LoVo (cell line): ENCODE results near the gene SREK1.
"Not testable (repeated sequence)": the region's sequence is repeated elsewhere in the genome, so short reads cannot be mapped to it uniquely, and the experiment has no call there.

Source experiments
- DNase-seq: peaks from one replicate; pipeline ENCODE4 v3.0.0-alpha.2; 2016; ENCODE audit warnings: low spot score

SREK1 gene

DNA sequence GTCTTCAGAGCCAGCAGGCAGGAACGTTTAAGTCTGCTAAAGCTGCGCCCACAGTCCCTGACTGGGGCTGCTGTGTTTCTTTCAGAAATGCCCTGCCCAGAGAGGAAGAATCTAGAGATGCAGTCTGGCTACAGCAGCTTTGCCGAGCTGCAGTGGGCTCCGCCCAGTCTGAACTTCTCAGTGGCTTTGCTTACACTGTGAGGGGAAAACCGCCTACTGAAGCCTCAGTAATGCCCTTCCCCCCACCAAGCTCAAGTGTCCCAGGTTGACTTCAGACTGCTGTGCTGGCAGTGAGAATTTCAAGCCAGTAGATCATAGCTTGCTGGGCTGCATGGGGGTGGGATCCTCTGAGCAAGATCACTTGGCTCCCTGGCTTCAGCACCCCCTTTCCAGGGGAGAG is 78.4 kb downstream of the SREK1 start:
- no peak for DNase-seq

DNA sequence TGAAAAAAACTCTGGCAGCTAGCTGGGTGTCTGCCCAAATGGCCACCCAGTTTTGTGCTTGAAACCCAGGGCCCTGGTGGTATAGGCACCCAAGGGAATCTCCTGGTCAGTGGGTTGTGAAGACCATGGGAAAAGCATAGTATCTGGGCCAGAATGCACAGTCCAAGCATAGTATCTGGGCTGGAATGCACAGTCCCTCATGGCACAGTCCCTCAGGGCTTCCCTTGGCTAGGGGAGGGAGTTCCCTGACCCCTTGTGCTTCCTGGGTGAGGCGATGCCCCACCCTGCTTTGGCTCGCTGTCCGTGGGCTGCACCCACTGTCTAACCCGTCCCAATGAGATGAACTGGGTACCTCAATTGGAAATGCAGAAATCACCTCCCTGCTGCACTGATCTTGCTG is 78.8 kb downstream of the SREK1 start:
- not testable (repeated sequence) for DNase-seq

DNA sequence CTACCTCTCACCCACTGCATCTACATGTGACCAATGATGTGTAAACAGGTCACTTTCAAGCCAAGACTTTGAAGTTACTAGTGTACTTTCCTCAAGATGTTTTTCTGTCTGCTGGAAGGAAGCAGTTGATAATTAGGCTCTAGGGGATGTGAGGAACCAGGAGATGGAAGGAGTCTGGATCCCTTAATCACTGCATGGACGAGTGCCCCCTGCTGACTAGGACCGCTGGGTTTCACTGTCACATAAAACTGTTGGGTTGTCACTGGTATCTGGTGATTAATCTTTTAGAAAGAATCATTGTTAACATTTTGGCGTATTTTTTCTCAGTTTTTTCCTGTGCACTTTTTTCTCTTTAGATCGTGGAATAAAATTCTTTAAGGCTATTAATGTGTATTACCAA is 79.5 kb downstream of the SREK1 start:
- no peak for DNase-seq

DNA sequence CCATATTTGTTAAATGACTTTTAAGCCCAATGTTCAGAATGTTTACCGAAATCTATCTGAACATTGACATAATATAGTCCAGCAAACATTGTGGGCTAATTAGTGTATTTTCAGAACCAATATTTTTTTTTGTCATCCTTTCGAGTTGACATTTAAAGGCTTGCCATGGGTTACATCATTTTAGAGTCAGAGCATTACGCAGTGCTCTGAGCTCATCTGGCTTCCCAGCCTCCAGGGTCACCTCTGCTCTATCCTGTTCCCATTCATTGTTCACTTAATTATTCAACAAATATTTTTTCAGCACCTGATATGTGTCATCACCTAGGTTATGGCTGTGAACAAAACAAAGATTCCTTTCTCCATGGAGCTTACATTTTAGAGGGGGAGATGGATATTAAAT is 80.2 kb downstream of the SREK1 start:
- DNase-seq: no peak

DNA sequence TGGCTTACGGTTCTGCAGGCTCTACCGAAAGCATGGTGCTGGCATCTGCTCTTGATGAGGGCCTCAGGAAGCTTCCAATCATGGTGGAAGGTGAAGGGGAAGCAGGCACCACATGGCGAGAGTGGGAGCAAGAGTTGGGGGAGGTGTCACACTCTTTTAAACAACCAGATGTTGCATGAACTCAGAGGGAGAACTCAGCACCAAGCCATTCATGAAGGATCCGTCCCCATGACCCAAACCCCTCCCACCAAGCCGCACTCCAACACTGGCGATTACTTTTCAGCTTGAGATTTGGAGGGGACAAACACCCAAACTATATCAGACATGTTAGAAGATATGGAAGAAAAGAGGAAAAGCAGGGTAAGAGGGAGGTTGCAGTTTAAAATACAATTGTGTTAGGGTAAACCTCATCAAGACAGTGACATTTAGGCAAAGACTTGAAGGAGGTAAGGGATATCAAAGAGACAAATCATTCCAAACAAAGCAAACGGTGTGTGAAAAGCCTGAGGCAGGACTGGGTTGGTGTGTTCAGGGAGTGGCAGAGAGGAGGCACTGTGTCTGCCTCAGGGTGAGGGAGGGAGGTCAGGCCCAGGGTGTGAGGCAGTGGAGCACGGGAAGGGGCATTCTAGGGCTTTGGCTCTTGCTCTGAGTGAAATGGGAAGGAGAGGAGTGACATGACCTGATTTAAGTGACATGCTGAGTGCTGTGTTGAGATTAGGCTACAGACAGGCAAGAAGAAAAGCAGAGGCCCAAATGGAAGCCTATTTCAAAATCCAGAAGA is 80.9 kb downstream of the SREK1 start:
- DNase-seq: no peak

DNA sequence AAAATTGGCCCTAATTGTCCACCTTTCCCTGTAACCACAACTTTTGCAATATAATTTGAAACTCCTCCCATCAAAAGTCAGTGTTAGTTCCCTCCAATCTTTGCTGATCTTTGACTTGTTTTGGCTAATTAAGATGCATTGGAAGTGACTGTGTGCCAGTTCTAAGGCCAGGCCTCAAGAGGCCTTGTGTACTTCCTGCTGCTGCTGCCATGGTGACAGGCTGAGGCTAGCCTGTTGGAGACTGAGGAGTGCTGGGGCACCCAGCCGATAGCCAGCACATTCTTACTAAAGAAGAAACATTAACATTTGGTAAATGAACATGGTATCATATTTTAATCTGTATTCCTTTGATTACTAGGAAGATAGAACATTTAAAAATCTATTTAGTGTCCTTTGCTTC is 86.5 kb downstream of the SREK1 start:
- DNase-seq: no peak

DNA sequence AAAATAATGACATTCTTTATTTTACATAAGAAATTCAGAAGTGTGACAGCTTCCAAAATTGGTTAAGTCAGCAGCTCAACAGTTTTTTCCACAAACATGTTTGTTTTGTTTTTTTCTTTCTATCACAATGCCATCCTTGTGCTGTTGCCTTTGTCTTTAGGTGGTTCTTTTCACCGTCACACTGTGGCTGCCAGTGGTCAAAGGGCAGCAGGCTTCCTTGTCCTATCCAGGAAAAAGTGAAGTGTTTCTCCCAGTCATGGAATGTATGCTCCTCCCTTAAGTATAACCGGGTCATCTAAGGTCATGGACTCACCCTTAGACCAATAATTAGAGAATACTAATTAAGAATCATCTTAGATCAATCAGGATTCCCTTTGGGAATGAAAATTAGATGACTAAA is 87.4 kb downstream of the SREK1 start:
- DNase-seq: no peak

DNA sequence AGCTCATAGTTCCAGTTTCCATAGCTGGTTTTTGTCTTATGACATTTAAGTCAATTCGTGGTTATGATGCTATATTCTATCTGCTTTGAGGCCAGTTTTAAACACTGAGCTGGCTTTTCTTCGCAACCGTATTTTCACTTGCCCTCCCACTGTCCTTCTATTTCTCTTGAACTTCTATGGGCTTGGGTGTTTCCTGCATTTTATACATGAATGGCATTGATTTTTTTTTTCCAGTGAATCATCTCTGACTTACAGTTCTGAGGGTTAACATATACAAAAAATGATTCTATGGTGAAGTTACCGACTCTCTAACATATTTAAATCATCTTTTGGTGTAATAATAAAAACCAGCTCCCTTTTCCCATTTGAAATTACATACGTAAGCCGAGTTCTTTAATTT is 88.2 kb downstream of the SREK1 start:
- no peak for DNase-seq

DNA sequence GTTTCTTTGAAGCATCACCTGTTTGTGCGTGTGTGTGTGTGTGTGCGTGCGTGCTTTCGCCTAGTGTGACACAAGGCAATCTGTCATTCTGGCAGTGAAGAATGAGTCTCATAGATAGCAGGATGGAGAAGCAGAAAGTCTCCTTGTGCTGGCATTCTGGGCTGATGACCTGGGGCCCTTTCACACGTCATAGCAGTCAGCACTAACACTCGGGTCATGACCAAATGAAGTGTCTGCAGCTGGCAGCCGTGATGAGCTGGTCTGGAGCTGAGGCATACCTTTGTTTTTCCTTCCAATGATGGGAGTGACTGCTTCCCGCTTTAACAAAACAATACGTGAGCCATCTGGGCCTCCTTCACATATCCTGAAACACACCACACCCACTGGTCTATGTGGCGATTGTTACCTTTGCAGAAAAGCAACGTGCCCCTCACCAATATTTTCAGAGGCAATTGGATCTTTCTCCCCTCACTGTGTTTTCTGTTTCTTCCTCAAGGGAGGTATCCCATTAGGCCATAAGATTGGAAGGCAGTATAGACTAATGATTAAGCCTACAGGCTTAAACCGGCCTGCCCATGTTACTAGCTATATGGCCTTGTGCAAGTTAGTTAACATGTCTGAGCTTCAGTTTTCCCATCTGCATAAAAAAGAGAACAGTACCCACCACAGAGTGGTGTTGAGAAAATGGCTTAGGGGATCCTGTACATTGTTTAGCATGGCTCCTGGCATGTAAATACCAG is 88.8 kb downstream of the SREK1 start:
- no peak for DNase-seq
